Measurements from ENCODE around the gene GUCY2C.

Gene GUCY2C

GRCh38 chr12:14694970-14695369, 1.4 kb downstream of the GUCY2C start:
- Histone ChIP-seq H3K4me3 (ENCODE audit: low read depth in 1 of 2, low read length in 1 of 2) (no peak overlapping the region), H3K27me3 (peaks cover 13% of the 10 kb centered on the region), H3K27ac (no peak overlapping the region), H3K9me3 (no peaks in the 10 kb centered on the region), H3K36me3 (no peaks in the 10 kb centered on the region), H3K4me1 (ENCODE audit: control insufficient read depth in 1 of 2, insufficient read depth in 1 of 2, low read depth in 1 of 2, low read length in 1 of 2) (peaks cover 6 to 10% of the 10 kb centered on the region in 2 experiments)
- TF ChIP-seq CTCF (IDR thresholded peaks at IDR 0.05): no peak

GRCh38 chr12:14694145-14694714, 2.2 kb downstream of the GUCY2C start:
- no peak for TF ChIP-seq CTCF (IDR thresholded peaks at IDR 0.05)
- Histone ChIP-seq H3K27me3 (peaks cover 13% of the 10 kb centered on the region), H3K9me3 (no peaks in the 10 kb centered on the region), H3K4me3 (ENCODE audit: low read depth in 1 of 2, low read length in 1 of 2) (no peak overlapping the region), H3K27ac (no peak overlapping the region), H3K4me1 (ENCODE audit: control insufficient read depth in 1 of 2, insufficient read depth in 1 of 2, low read depth in 1 of 2, low read length in 1 of 2) (peaks cover 6 to 10% of the 10 kb centered on the region in 2 experiments), H3K36me3 (no peaks in the 10 kb centered on the region)

- no peak overlapping the region for H3K4me3 ChIP-seq (ENCODE audit: low read depth in 1 of 2, low read length in 1 of 2)
- H3K36me3 ChIP-seq: no peaks in the 10 kb centered on the region
- no peaks in the 10 kb centered on the region for H3K9me3 ChIP-seq
- no peak overlapping the region for H3K27ac ChIP-seq
- TF ChIP-seq CTCF (IDR thresholded peaks at IDR 0.05): no peak
- H3K4me1 ChIP-seq (ENCODE audit: control insufficient read depth in 1 of 2, insufficient read depth in 1 of 2, low read depth in 1 of 2, low read length in 1 of 2): peaks cover 6 to 10% of the 10 kb centered on the region in 2 experiments
- peaks cover 13% of the 10 kb centered on the region for H3K27me3 ChIP-seq
Measured at GRCh38 chr12:14693116-14693515, 3.3 kb downstream of the GUCY2C start.

GRCh38 chr12:14691560-14691959, 4.8 kb downstream of the GUCY2C start:
- Histone ChIP-seq H3K27me3 (peaks cover 13% of the 10 kb centered on the region), H3K9me3 (no peaks in the 10 kb centered on the region), H3K4me1 (ENCODE audit: control insufficient read depth in 1 of 2, insufficient read depth in 1 of 2, low read depth in 1 of 2, low read length in 1 of 2) (peaks cover 6 to 10% of the 10 kb centered on the region in 2 experiments), H3K27ac (peak overlapping the region; percentile 32), H3K36me3 (no peaks in the 10 kb centered on the region), H3K4me3 (ENCODE audit: low read depth in 1 of 2, low read length in 1 of 2) (no peak overlapping the region)
- TF ChIP-seq CTCF (IDR thresholded peaks at IDR 0.05): no peak

- Histone ChIP-seq H3K27me3 (peaks cover 13% of the 10 kb centered on the region), H3K9me3 (no peaks in the 10 kb centered on the region), H3K4me3 (ENCODE audit: low read depth in 1 of 2, low read length in 1 of 2) (no peak overlapping the region), H3K27ac (no peak overlapping the region), H3K4me1 (ENCODE audit: control insufficient read depth in 1 of 2, insufficient read depth in 1 of 2, low read depth in 1 of 2, low read length in 1 of 2) (peaks cover 6 to 10% of the 10 kb centered on the region in 2 experiments), H3K36me3 (no peaks in the 10 kb centered on the region)
- no peak for TF ChIP-seq CTCF (IDR thresholded peaks at IDR 0.05)
Measured at GRCh38 chr12:14689996-14690395, 6.4 kb downstream of the GUCY2C start.

Measured in neutrophil (primary cell).